ENCODE results near the gene BCL2A1. TPM values are rescaled to one million over a fixed set of nuclear protein-coding genes. Genes with fewer than 3 reads are reported as not detected.

Gene BCL2A1
- total RNA-seq, 1 experiment from 2014 or later = 1.4 TPM

GRCh38 chr15:79950247-79950646 lies 20.7 kb downstream of the BCL2A1 start:
- no peaks in the 10 kb centered on the region for H3K36me3 ChIP-seq (ENCODE audit: insufficient read depth, low read length)

GRCh38 chr15:79948761-79949160 lies 22.2 kb downstream of the BCL2A1 start:
- Histone ChIP-seq H3K27me3 (ENCODE audit: low read length) (no peaks in the 10 kb centered on the region), H3K4me2 (ENCODE audit: low read depth, low read length, poor library complexity, severe bottlenecking) (no peak overlapping the region), H3K9me2 (replicated peaks; ENCODE audit: insufficient read depth, low read length) (no peaks in the 10 kb centered on the region), H4K20me1 (ENCODE audit: insufficient read depth, low read depth, low read length) (no peaks in the 10 kb centered on the region), H3K4me1 (ENCODE audit: low read length) (no peaks in the 10 kb centered on the region), H3K27ac (ENCODE audit: low read length) (no peak overlapping the region), H3K79me2 (ENCODE audit: low read length) (no peaks in the 10 kb centered on the region), H3K9ac (ENCODE audit: low read length) (no peak overlapping the region), H3K4me3 (ENCODE audit: low read length) (no peak overlapping the region), H3K36me3 (ENCODE audit: insufficient read depth, low read length) (no peaks in the 10 kb centered on the region), H2AFZ (ENCODE audit: low read length) (no peak overlapping the region), H3K9me3 (ENCODE audit: low read length) (no peaks in the 10 kb centered on the region)
- no peak for DNase-seq

More at GRCh38 chr15:79950247-79950646, 20.7 kb downstream of the BCL2A1 start:
- no peak overlapping the region for H3K9ac ChIP-seq (ENCODE audit: low read length)
- no peak overlapping the region for H3K4me3 ChIP-seq (ENCODE audit: low read length)
- H3K9me3 ChIP-seq (ENCODE audit: low read length) = no peaks in the 10 kb centered on the region
- no peaks in the 10 kb centered on the region for H3K4me1 ChIP-seq (ENCODE audit: low read length)
- no peak overlapping the region for H3K4me2 ChIP-seq (ENCODE audit: low read depth, low read length, poor library complexity, severe bottlenecking)
- no peak for DNase-seq
- no peak overlapping the region for H2AFZ ChIP-seq (ENCODE audit: low read length)
- no peaks in the 10 kb centered on the region for H3K9me2 ChIP-seq (replicated peaks; ENCODE audit: insufficient read depth, low read length)
- H3K27ac ChIP-seq (ENCODE audit: low read length) = no peak overlapping the region
- no peaks in the 10 kb centered on the region for H3K27me3 ChIP-seq (ENCODE audit: low read length)
- H4K20me1 ChIP-seq (ENCODE audit: insufficient read depth, low read depth, low read length) = no peaks in the 10 kb centered on the region
- no peaks in the 10 kb centered on the region for H3K79me2 ChIP-seq (ENCODE audit: low read length)

- Histone ChIP-seq H4K20me1 (ENCODE audit: insufficient read depth, low read depth, low read length) (no peaks in the 10 kb centered on the region), H3K4me3 (ENCODE audit: low read length) (no peak overlapping the region), H3K9me3 (ENCODE audit: low read length) (no peaks in the 10 kb centered on the region), H3K79me2 (ENCODE audit: low read length) (no peaks in the 10 kb centered on the region), H3K9me2 (replicated peaks; ENCODE audit: insufficient read depth, low read length) (no peaks in the 10 kb centered on the region), H3K4me1 (ENCODE audit: low read length) (no peaks in the 10 kb centered on the region), H3K36me3 (ENCODE audit: insufficient read depth, low read length) (no peaks in the 10 kb centered on the region), H3K27ac (ENCODE audit: low read length) (no peak overlapping the region), H3K4me2 (ENCODE audit: low read depth, low read length, poor library complexity, severe bottlenecking) (no peak overlapping the region), H3K27me3 (ENCODE audit: low read length) (no peaks in the 10 kb centered on the region), H3K9ac (ENCODE audit: low read length) (no peak overlapping the region), H2AFZ (ENCODE audit: low read length) (no peak overlapping the region)
- no peak for DNase-seq
These were observed 22.8 kb downstream of the BCL2A1 start for GRCh38 chr15:79948095-79948695.

- no peaks in the 10 kb centered on the region for H4K20me1 ChIP-seq (ENCODE audit: insufficient read depth, low read depth, low read length)
- DNase-seq = no peak
- no peaks in the 10 kb centered on the region for H3K9me3 ChIP-seq (ENCODE audit: low read length)
- H3K27me3 ChIP-seq (ENCODE audit: low read length) = no peaks in the 10 kb centered on the region
- no peak overlapping the region for H3K4me3 ChIP-seq (ENCODE audit: low read length)
- no peak overlapping the region for H3K4me2 ChIP-seq (ENCODE audit: low read depth, low read length, poor library complexity, severe bottlenecking)
- H2AFZ ChIP-seq (ENCODE audit: low read length) = no peak overlapping the region
- H3K27ac ChIP-seq (ENCODE audit: low read length) = no peak overlapping the region
- H3K36me3 ChIP-seq (ENCODE audit: insufficient read depth, low read length) = no peaks in the 10 kb centered on the region
- no peaks in the 10 kb centered on the region for H3K9me2 ChIP-seq (replicated peaks; ENCODE audit: insufficient read depth, low read length)
- H3K4me1 ChIP-seq (ENCODE audit: low read length) = no peaks in the 10 kb centered on the region
- H3K9ac ChIP-seq (ENCODE audit: low read length) = no peak overlapping the region
- H3K79me2 ChIP-seq (ENCODE audit: low read length) = no peaks in the 10 kb centered on the region
These were observed 24.0 kb downstream of the BCL2A1 start for GRCh38 chr15:79947009-79947408.

- Histone ChIP-seq H2AFZ (ENCODE audit: low read length) (no peak overlapping the region), H3K27ac (ENCODE audit: low read length) (no peak overlapping the region), H3K4me3 (ENCODE audit: low read length) (no peak overlapping the region), H3K79me2 (ENCODE audit: low read length) (no peaks in the 10 kb centered on the region), H3K27me3 (ENCODE audit: low read length) (no peaks in the 10 kb centered on the region), H3K4me2 (ENCODE audit: low read depth, low read length, poor library complexity, severe bottlenecking) (no peak overlapping the region), H3K9me2 (replicated peaks; ENCODE audit: insufficient read depth, low read length) (no peaks in the 10 kb centered on the region), H3K9ac (ENCODE audit: low read length) (no peak overlapping the region), H3K36me3 (ENCODE audit: insufficient read depth, low read length) (no peaks in the 10 kb centered on the region), H4K20me1 (ENCODE audit: insufficient read depth, low read depth, low read length) (no peaks in the 10 kb centered on the region), H3K4me1 (ENCODE audit: low read length) (no peaks in the 10 kb centered on the region), H3K9me3 (ENCODE audit: low read length) (no peaks in the 10 kb centered on the region)
- DNase-seq = no peak
These were observed 26.4 kb downstream of the BCL2A1 start for GRCh38 chr15:79944622-79945021.

- no peak overlapping the region for H3K27ac ChIP-seq (ENCODE audit: low read length)
- no peak overlapping the region for H3K4me3 ChIP-seq (ENCODE audit: low read length)
- H2AFZ ChIP-seq (ENCODE audit: low read length) = no peak overlapping the region
- no peaks in the 10 kb centered on the region for H3K79me2 ChIP-seq (ENCODE audit: low read length)
- H3K9ac ChIP-seq (ENCODE audit: low read length) = no peak overlapping the region
- H3K4me2 ChIP-seq (ENCODE audit: low read depth, low read length, poor library complexity, severe bottlenecking) = no peak overlapping the region
- no peak for DNase-seq
- no peaks in the 10 kb centered on the region for H3K4me1 ChIP-seq (ENCODE audit: low read length)
- no peaks in the 10 kb centered on the region for H3K27me3 ChIP-seq (ENCODE audit: low read length)
- no peaks in the 10 kb centered on the region for H3K9me2 ChIP-seq (replicated peaks; ENCODE audit: insufficient read depth, low read length)
- H4K20me1 ChIP-seq (ENCODE audit: insufficient read depth, low read depth, low read length) = no peaks in the 10 kb centered on the region
- no peaks in the 10 kb centered on the region for H3K9me3 ChIP-seq (ENCODE audit: low read length)
- H3K36me3 ChIP-seq (ENCODE audit: insufficient read depth, low read length) = no peaks in the 10 kb centered on the region
These were observed 27.2 kb downstream of the BCL2A1 start for GRCh38 chr15:79943820-79944219.

GRCh38 chr15:79942741-79943481 lies 28.1 kb downstream of the BCL2A1 start:
- Histone ChIP-seq H3K36me3 (ENCODE audit: insufficient read depth, low read length) (no peaks in the 10 kb centered on the region), H3K9me3 (ENCODE audit: low read length) (no peaks in the 10 kb centered on the region), H3K4me1 (ENCODE audit: low read length) (no peaks in the 10 kb centered on the region), H3K9ac (ENCODE audit: low read length) (no peak overlapping the region), H3K4me2 (ENCODE audit: low read depth, low read length, poor library complexity, severe bottlenecking) (no peak overlapping the region), H4K20me1 (ENCODE audit: insufficient read depth, low read depth, low read length) (no peaks in the 10 kb centered on the region), H3K9me2 (replicated peaks; ENCODE audit: insufficient read depth, low read length) (no peaks in the 10 kb centered on the region), H3K4me3 (ENCODE audit: low read length) (no peak overlapping the region), H3K27me3 (ENCODE audit: low read length) (no peaks in the 10 kb centered on the region), H3K79me2 (ENCODE audit: low read length) (no peaks in the 10 kb centered on the region), H3K27ac (ENCODE audit: low read length) (no peak overlapping the region), H2AFZ (ENCODE audit: low read length) (no peak overlapping the region)
- DNase-seq = no peak

- Histone ChIP-seq H3K4me2 (ENCODE audit: low read depth, low read length, poor library complexity, severe bottlenecking) (no peak overlapping the region), H3K36me3 (ENCODE audit: insufficient read depth, low read length) (no peaks in the 10 kb centered on the region), H3K4me3 (ENCODE audit: low read length) (no peak overlapping the region), H3K4me1 (ENCODE audit: low read length) (no peaks in the 10 kb centered on the region), H3K27ac (ENCODE audit: low read length) (no peak overlapping the region), H3K27me3 (ENCODE audit: low read length) (no peaks in the 10 kb centered on the region), H3K9me3 (ENCODE audit: low read length) (no peaks in the 10 kb centered on the region), H3K9ac (ENCODE audit: low read length) (no peak overlapping the region), H4K20me1 (ENCODE audit: insufficient read depth, low read depth, low read length) (no peaks in the 10 kb centered on the region), H3K9me2 (replicated peaks; ENCODE audit: insufficient read depth, low read length) (no peaks in the 10 kb centered on the region), H3K79me2 (ENCODE audit: low read length) (no peaks in the 10 kb centered on the region), H2AFZ (ENCODE audit: low read length) (no peak overlapping the region)
- DNase-seq = no peak
These were observed 31.6 kb downstream of the BCL2A1 start for GRCh38 chr15:79939399-79939798.

Data from Karpas-422 (cell line).